Suprapubic skin (tissue), 4 donors: ENCODE measurements around the gene TEX36. TPM values are rescaled to one million over a fixed set of nuclear protein-coding genes. Genes with fewer than 3 reads are reported as not detected.
"Not testable (repeated sequence)": the region's sequence is repeated elsewhere in the genome, so short reads cannot be mapped to it uniquely, and the experiment has no call there.

Source experiments
- DNase-seq, 2 donors: peaks; one replicate each; pipeline ENCODE4 v3.0.0-alpha.2; 2019; ENCODE audit warnings: low spot score in 2 of 2
- H3K27ac ChIP-seq: fragments of 200-600 bp; sonication (generic); one replicate; pipeline ENCODE4 v1.5.1; 2019
- H3K27me3 ChIP-seq: fragments of 200-600 bp; sonication (generic); one replicate; pipeline ENCODE4 v1.5.1; 2019
- H3K36me3 ChIP-seq: fragments of 200-600 bp; sonication (generic); one replicate; pipeline ENCODE4 v1.5.1; 2019
- H3K4me1 ChIP-seq: fragments of 200-600 bp; sonication (generic); one replicate; pipeline ENCODE4 v1.5.1; 2019
- H3K4me3 ChIP-seq: fragments of 200-600 bp; sonication (generic); one replicate; pipeline ENCODE4 v1.5.1; 2019; ENCODE audit warnings: mild to moderate bottlenecking
- H3K9me3 ChIP-seq: fragments of 200-600 bp; sonication (generic); one replicate; pipeline ENCODE4 v1.5.1; 2019
- EP300 ChIP-seq: sonication (generic); formaldehyde crosslinking; IDR thresholded peaks from one replicate; pipeline ENCODE4 v1.6.1; 2017; ENCODE audit warnings: antibody characterized with exemption
- POLR2A ChIP-seq, 2 donors: fragments of 450-650 bp; IDR thresholded peaks; one replicate each; pipeline ENCODE4 v1.6.1; 2017; ENCODE audit warnings: antibody characterized with exemption in 2 of 2, mild to moderate bottlenecking in 2 of 2, moderate library complexity in 2 of 2
- POLR2AphosphoS5 ChIP-seq, 3 donors: sonication (generic); formaldehyde crosslinking; IDR thresholded peaks; one replicate each; pipeline ENCODE4 v1.6.1; 2017; ENCODE audit warnings: antibody characterized with exemption in 3 of 3
- whole genome bisulfite sequencing: methylation state at CpG from one replicate; pipeline ENCODE4 v1.1.5; 2018; 5-methylcytosine and 5-hydroxymethylcytosine counted together
- total RNA-seq, 4 donors: library from RNA; depleted of rRNA; stranded (reverse); fragments of >200 nt; gene quantifications; one replicate each; pipeline ENCODE4 v1.1.0, GENCODE V29; 2016
- TF ChIP-seq, protein P1 (sequence below), 2 donors: fragments of 200-600 bp in 1 of 2; fragments of 450-650 bp in 1 of 2; sonication (generic) in 1 of 2; IDR thresholded peaks; one replicate each; pipeline ENCODE4 v1.5.1; 2016 to 2019; ENCODE audit warnings: antibody characterized with exemption in 2 of 2, mild to moderate bottlenecking in 1 of 2, moderate library complexity in 1 of 2

TEX36 gene
- total RNA-seq, 4 donors from 2014 or later, result not detected

- Histone ChIP-seq H3K27me3 (no peaks in the 10 kb centered on the region), H3K4me1 (peaks cover 8% of the 10 kb centered on the region), H3K27ac (no peak overlapping the region), H3K4me3 (no peak overlapping the region), H3K36me3 (no peaks in the 10 kb centered on the region), H3K9me3 (no peaks in the 10 kb centered on the region)
- 76% methylated on average over 9 of the region's 9 CpGs for WGBS
- DNase-seq, result no peak
- no peak for TF ChIP-seq POLR2A (IDR thresholded peaks at IDR 0.05)
- TF ChIP-seq POLR2AphosphoS5 (IDR thresholded peaks at IDR 0.05), result no peak
These were observed 15.6 kb upstream of the TEX36 start for GRCh38 chr10:125698481-125698998.

GRCh38 chr10:125696884-125697283 lies 13.9 kb upstream of the TEX36 start:
- peaks cover 23% of the 10 kb centered on the region for H3K4me1 ChIP-seq
- not testable (repeated sequence) for DNase-seq, H3K9me3 ChIP-seq, H3K36me3 ChIP-seq, H3K27ac ChIP-seq, H3K27me3 ChIP-seq, H3K4me3 ChIP-seq
- WGBS, result 96% methylated on average over 6 of the region's 6 CpGs

GRCh38 chr10:125694883-125695282 lies 11.9 kb upstream of the TEX36 start:
- Histone ChIP-seq H3K27me3 (no peaks in the 10 kb centered on the region), H3K27ac (no peak overlapping the region), H3K36me3 (no peaks in the 10 kb centered on the region), H3K4me3 (no peak overlapping the region), H3K4me1 (peaks cover 35% of the 10 kb centered on the region), H3K9me3 (no peaks in the 10 kb centered on the region)
- DNase-seq, result no peak
- 43% methylated on average over 1 of the region's 1 CpG for WGBS
- TF ChIP-seq POLR2AphosphoS5 (IDR thresholded peaks at IDR 0.05) (no peak), POLR2A (IDR thresholded peaks at IDR 0.05) (no peak), EP300 (no peak)
- TF ChIP-seq, protein P1, sequence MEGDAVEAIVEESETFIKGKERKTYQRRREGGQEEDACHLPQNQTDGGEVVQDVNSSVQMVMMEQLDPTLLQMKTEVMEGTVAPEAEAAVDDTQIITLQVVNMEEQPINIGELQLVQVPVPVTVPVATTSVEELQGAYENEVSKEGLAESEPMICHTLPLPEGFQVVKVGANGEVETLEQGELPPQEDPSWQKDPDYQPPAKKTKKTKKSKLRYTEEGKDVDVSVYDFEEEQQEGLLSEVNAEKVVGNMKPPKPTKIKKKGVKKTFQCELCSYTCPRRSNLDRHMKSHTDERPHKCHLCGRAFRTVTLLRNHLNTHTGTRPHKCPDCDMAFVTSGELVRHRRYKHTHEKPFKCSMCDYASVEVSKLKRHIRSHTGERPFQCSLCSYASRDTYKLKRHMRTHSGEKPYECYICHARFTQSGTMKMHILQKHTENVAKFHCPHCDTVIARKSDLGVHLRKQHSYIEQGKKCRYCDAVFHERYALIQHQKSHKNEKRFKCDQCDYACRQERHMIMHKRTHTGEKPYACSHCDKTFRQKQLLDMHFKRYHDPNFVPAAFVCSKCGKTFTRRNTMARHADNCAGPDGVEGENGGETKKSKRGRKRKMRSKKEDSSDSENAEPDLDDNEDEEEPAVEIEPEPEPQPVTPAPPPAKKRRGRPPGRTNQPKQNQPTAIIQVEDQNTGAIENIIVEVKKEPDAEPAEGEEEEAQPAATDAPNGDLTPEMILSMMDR (IDR thresholded peaks at IDR 0.05), result no peak

DNA sequence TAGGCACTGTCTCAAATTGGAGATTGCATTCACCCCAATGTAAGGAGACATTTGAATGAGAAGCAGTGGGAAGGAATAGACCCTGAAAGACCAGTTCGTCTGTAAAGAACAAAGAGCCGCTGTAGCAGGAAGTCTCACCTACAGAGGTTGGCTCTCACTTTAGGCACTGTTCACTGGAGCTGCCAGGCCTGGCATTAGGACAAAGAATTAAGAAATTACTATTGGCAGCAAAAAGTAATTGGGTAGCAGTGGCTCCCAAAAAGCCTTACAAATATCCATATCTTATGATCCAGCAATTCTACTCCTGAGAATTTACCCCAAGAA lies 10.5 kb upstream of the TEX36 start:
- Histone ChIP-seq H3K4me1 (peaks cover 35% of the 10 kb centered on the region), H3K36me3 (no peaks in the 10 kb centered on the region), H3K27me3 (no peaks in the 10 kb centered on the region), H3K4me3 (no peak overlapping the region), H3K27ac (no peak overlapping the region), H3K9me3 (no peaks in the 10 kb centered on the region)
- TF ChIP-seq POLR2AphosphoS5 (IDR thresholded peaks at IDR 0.05), result no peak
- TF ChIP-seq POLR2A (IDR thresholded peaks at IDR 0.05), result no peak
- DNase-seq, result no peak
- 33% methylated on average over 2 of the region's 2 CpGs for WGBS

- Histone ChIP-seq H3K4me1 (peaks cover 35% of the 10 kb centered on the region), H3K27me3 (no peaks in the 10 kb centered on the region), H3K36me3 (no peaks in the 10 kb centered on the region), H3K27ac (no peak overlapping the region), H3K9me3 (no peaks in the 10 kb centered on the region), H3K4me3 (no peak overlapping the region)
- TF ChIP-seq POLR2AphosphoS5 (IDR thresholded peaks at IDR 0.05) (no peak), EP300 (no peak), POLR2A (IDR thresholded peaks at IDR 0.05) (no peak)
- TF ChIP-seq, protein P1 (IDR thresholded peaks at IDR 0.05), result no peak
- 37% methylated on average over 9 of the region's 12 CpGs for WGBS
- no peak for DNase-seq
These were observed 9.9 kb upstream of the TEX36 start for GRCh38 chr10:125692601-125693523.

DNA sequence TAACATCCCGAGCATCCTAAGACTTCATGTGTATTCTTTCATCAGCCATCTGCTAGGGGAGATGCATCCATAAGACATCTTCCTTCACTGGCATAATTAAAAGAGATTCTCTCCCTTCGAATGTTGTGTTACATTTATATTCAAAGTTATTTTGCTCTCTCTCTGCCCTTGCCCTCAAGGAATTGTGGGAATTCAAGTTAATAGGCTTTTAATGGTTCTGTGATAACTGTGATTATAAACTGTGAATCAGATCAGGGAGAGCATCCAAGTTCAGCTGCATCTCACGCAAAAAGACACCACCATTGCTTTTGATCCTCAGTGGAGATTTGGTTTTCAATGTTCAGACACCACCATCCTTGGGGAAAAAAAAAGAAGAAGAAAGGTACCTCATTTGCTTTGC lies 9.2 kb upstream of the TEX36 start:
- TF ChIP-seq POLR2AphosphoS5 (IDR thresholded peaks at IDR 0.05), result no peak
- TF ChIP-seq POLR2A (IDR thresholded peaks at IDR 0.05), result no peak
- TF ChIP-seq, protein P1 (IDR thresholded peaks at IDR 0.05), result no peak
- TF ChIP-seq EP300, result no peak
- Histone ChIP-seq H3K4me3 (no peak overlapping the region), H3K27ac (no peak overlapping the region), H3K4me1 (peaks cover 35% of the 10 kb centered on the region), H3K36me3 (no peaks in the 10 kb centered on the region), H3K27me3 (no peaks in the 10 kb centered on the region), H3K9me3 (no peaks in the 10 kb centered on the region)
- WGBS, result 44% methylated on average over 3 of the region's 3 CpGs
- DNase-seq, result no peak
